ENCODE data around the gene ARID3A.

DNA sequence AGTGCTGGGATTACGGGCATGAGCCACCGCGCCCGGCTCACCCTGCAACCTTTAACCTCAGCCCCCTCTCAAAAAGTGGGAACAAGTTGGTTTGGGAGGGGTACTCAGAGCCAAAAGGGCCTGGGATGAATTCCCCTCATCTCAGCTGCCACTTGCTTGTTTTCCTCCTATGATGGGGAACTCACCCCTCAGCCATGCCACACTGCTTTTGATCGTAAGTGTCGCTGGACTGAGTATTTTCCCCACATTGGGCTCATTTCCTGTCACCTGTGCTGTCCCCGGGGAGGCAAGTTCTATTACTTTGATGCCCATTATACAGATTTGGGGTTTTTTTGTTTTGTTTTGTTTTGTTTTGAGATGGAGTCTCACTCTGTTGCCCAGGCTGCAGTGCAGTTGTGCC, 19.4 kb upstream of the ARID3A start:
- TF ChIP-seq JUN (CRISPR knock-in tag; IDR thresholded peaks at IDR 0.05) (no peak), TCF7 (CRISPR knock-in tag; IDR thresholded peaks at IDR 0.05; ENCODE audit: low read depth) (no peak), SP1 (CRISPR knock-in tag; conservative IDR thresholded peaks at IDR 0.05) (no peak), ZNF317 (CRISPR knock-in tag; IDR thresholded peaks at IDR 0.05; ENCODE audit: borderline replicate concordance, low read depth) (no peak), ZBTB21 (CRISPR knock-in tag; IDR thresholded peaks at IDR 0.05; ENCODE audit: borderline replicate concordance) (no peak), ETV6 (CRISPR knock-in tag; IDR thresholded peaks at IDR 0.05) (no peak), NFYB (CRISPR knock-in tag; conservative IDR thresholded peaks at IDR 0.05; ENCODE audit: low read depth) (no peak), FOXP1 (CRISPR knock-in tag; IDR thresholded peaks at IDR 0.05; ENCODE audit: borderline replicate concordance) (no peak), ZNF423 (CRISPR knock-in tag; IDR thresholded peaks at IDR 0.05) (no peak)
- TF ChIP-seq, protein P1, sequence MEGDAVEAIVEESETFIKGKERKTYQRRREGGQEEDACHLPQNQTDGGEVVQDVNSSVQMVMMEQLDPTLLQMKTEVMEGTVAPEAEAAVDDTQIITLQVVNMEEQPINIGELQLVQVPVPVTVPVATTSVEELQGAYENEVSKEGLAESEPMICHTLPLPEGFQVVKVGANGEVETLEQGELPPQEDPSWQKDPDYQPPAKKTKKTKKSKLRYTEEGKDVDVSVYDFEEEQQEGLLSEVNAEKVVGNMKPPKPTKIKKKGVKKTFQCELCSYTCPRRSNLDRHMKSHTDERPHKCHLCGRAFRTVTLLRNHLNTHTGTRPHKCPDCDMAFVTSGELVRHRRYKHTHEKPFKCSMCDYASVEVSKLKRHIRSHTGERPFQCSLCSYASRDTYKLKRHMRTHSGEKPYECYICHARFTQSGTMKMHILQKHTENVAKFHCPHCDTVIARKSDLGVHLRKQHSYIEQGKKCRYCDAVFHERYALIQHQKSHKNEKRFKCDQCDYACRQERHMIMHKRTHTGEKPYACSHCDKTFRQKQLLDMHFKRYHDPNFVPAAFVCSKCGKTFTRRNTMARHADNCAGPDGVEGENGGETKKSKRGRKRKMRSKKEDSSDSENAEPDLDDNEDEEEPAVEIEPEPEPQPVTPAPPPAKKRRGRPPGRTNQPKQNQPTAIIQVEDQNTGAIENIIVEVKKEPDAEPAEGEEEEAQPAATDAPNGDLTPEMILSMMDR (IDR thresholded peaks at IDR 0.05), result no peak
- TF ChIP-seq, protein P2, sequence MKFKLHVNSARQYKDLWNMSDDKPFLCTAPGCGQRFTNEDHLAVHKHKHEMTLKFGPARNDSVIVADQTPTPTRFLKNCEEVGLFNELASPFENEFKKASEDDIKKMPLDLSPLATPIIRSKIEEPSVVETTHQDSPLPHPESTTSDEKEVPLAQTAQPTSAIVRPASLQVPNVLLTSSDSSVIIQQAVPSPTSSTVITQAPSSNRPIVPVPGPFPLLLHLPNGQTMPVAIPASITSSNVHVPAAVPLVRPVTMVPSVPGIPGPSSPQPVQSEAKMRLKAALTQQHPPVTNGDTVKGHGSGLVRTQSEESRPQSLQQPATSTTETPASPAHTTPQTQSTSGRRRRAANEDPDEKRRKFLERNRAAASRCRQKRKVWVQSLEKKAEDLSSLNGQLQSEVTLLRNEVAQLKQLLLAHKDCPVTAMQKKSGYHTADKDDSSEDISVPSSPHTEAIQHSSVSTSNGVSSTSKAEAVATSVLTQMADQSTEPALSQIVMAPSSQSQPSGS (CRISPR knock-in tag; IDR thresholded peaks at IDR 0.05; ENCODE audit: borderline replicate concordance, low read depth), result no peak
- TF ChIP-seq, protein P3, sequence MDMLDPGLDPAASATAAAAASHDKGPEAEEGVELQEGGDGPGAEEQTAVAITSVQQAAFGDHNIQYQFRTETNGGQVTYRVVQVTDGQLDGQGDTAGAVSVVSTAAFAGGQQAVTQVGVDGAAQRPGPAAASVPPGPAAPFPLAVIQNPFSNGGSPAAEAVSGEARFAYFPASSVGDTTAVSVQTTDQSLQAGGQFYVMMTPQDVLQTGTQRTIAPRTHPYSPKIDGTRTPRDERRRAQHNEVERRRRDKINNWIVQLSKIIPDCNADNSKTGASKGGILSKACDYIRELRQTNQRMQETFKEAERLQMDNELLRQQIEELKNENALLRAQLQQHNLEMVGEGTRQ (CRISPR knock-in tag; IDR thresholded peaks at IDR 0.05), result no peak

Measured in WTC11 (cell line).